ENCODE measurements around the gene BTBD16.

The BTBD16 gene

GRCh38 chr10:122347170-122347841 lies 76.2 kb downstream of the BTBD16 start:
- no peak for DNase-seq

- no peak for DNase-seq
Observed at GRCh38 chr10:122348512-122348911, 77.4 kb downstream of the BTBD16 start.

GRCh38 chr10:122348935-122349361 lies 77.9 kb downstream of the BTBD16 start:
- DNase-seq, result no peak

GRCh38 chr10:122349758-122350369 lies 78.8 kb downstream of the BTBD16 start:
- no peak for DNase-seq

GRCh38 chr10:122350893-122351292 lies 79.8 kb downstream of the BTBD16 start:
- DNase-seq, result no peak

GRCh38 chr10:122352817-122353525 lies 81.9 kb downstream of the BTBD16 start:
- DNase-seq, result no peak

- no peak for DNase-seq
Observed at GRCh38 chr10:122354383-122354782, 83.3 kb downstream of the BTBD16 start.

GRCh38 chr10:122357685-122358084 lies 86.6 kb downstream of the BTBD16 start:
- no peak for DNase-seq

- no peak for DNase-seq
Observed at GRCh38 chr10:122359621-122360020, 88.5 kb downstream of the BTBD16 start.

GRCh38 chr10:122361046-122361445 lies 90.0 kb downstream of the BTBD16 start:
- no peak for DNase-seq

- DNase-seq, result no peak
Observed at GRCh38 chr10:122362031-122362592, 91.0 kb downstream of the BTBD16 start.

GRCh38 chr10:122362621-122363020 lies 91.5 kb downstream of the BTBD16 start:
- DNase-seq, result no peak

GRCh38 chr10:122363311-122363710 lies 92.2 kb downstream of the BTBD16 start:
- DNase-seq, result no peak

GRCh38 chr10:122363722-122364463 lies 92.8 kb downstream of the BTBD16 start:
- DNase-seq, result no peak

GRCh38 chr10:122368502-122369254 lies 97.6 kb downstream of the BTBD16 start:
- DNase-seq, result peak; percentile 53 to 86

GRCh38 chr10:122373108-122373507 lies 102.0 kb downstream of the BTBD16 start:
- DNase-seq, result no peak

- DNase-seq, result peak in 1 of 2 donors; percentile 70
Observed at GRCh38 chr10:122373721-122374120, 102.6 kb downstream of the BTBD16 start.

- DNase-seq, result peak; percentile 96 to 97
Observed at GRCh38 chr10:122374237-122374858, 103.3 kb downstream of the BTBD16 start, which contains the start of gene PLEKHA1. Gene PLEKHA1, plus strand, starts transcription at chr10:122374708. Its CDS starts 18,493 bp downstream, at chr10:122393201.

- DNase-seq, result peak in 1 of 2 donors; percentile 62
Observed at GRCh38 chr10:122374859-122375678, 104.0 kb downstream of the BTBD16 start.

- DNase-seq, result no peak
Observed at GRCh38 chr10:122375679-122376160, 104.6 kb downstream of the BTBD16 start.
